Measurements from ENCODE around the gene CEACAM7.

CEACAM7 gene

GRCh38 chr19:41696402-41697197 is 8.5 kb upstream of the CEACAM7 start:
- no peak overlapping the region for H4K12ac ChIP-seq (ENCODE audit: low read depth, low read length)
- no peak overlapping the region for H3K4ac ChIP-seq (ENCODE audit: low read depth, low read length)
- no peak overlapping the region for H3K4me2 ChIP-seq (ENCODE audit: low read length)
- no peak overlapping the region for H3K9ac ChIP-seq (ENCODE audit: low read length)
- no peak overlapping the region for H4K91ac ChIP-seq (ENCODE audit: low read depth, low read length)
- H4K8ac ChIP-seq (ENCODE audit: low read depth, low read length) = no peak overlapping the region
- H3K18ac ChIP-seq (ENCODE audit: low read length) = no peak overlapping the region
- no peak overlapping the region for H3K27ac ChIP-seq (ENCODE audit: low read depth, low read length)
- H3K4me3 ChIP-seq (ENCODE audit: low read depth, low read length) = no peak overlapping the region
- H2AFZ ChIP-seq (ENCODE audit: insufficient read depth, low read length, poor library complexity) = no peak overlapping the region
- no peaks in the 10 kb centered on the region for H3K79me1 ChIP-seq (ENCODE audit: low read length)
- no peaks in the 10 kb centered on the region for H3K27me3 ChIP-seq (ENCODE audit: insufficient read depth, low read length)
- no peaks in the 10 kb centered on the region for H3K36me3 ChIP-seq (ENCODE audit: control insufficient read depth in 1 of 2, insufficient read depth in 2 of 2, low read length in 2 of 2)
- H2AK5ac ChIP-seq (ENCODE audit: low read length) = no peak overlapping the region
- H3K79me2 ChIP-seq (ENCODE audit: control insufficient read depth, insufficient read depth, low read length, poor library complexity) = no peaks in the 10 kb centered on the region
- no peak overlapping the region for H2BK5ac ChIP-seq (ENCODE audit: low read depth, low read length, poor library complexity)
- no CpG with 5 or more reads among the region's 7 CpGs for WGBS (ENCODE audit: extremely low coverage, insufficient coverage, insufficient read length)
- H3K9me3 ChIP-seq (ENCODE audit: insufficient read depth, low read depth, low read length) = peaks cover 62% of the 10 kb centered on the region
- H2BK120ac ChIP-seq (ENCODE audit: insufficient read depth, low read length, poor library complexity) = no peak overlapping the region
- H3K14ac ChIP-seq (ENCODE audit: low read length) = no peak overlapping the region
- H3K23ac ChIP-seq (ENCODE audit: low read length) = no peak overlapping the region
- peak in 1 of 2 donors; percentile 14 for DNase-seq
- H2BK12ac ChIP-seq (ENCODE audit: low read length) = no peak overlapping the region
- H3K4me1 ChIP-seq (ENCODE audit: control insufficient read depth in 1 of 2, insufficient read depth in 2 of 2, low read length in 2 of 2) = no peaks in the 10 kb centered on the region

- Histone ChIP-seq H3K18ac (ENCODE audit: low read length) (no peak overlapping the region), H3K79me2 (ENCODE audit: control insufficient read depth, insufficient read depth, low read length, poor library complexity) (no peaks in the 10 kb centered on the region), H3K4me2 (ENCODE audit: low read length) (no peak overlapping the region), H3K4ac (ENCODE audit: low read depth, low read length) (no peak overlapping the region), H4K8ac (ENCODE audit: low read depth, low read length) (no peak overlapping the region), H3K9ac (ENCODE audit: low read length) (no peak overlapping the region), H2AK5ac (ENCODE audit: low read length) (no peak overlapping the region), H3K36me3 (ENCODE audit: control insufficient read depth in 1 of 2, insufficient read depth in 2 of 2, low read length in 2 of 2) (no peaks in the 10 kb centered on the region), H4K12ac (ENCODE audit: low read depth, low read length) (no peak overlapping the region), H3K4me1 (ENCODE audit: control insufficient read depth in 1 of 2, insufficient read depth in 2 of 2, low read length in 2 of 2) (no peaks in the 10 kb centered on the region), H2AFZ (ENCODE audit: insufficient read depth, low read length, poor library complexity) (no peak overlapping the region), H3K14ac (ENCODE audit: low read length) (no peak overlapping the region), H3K27me3 (ENCODE audit: insufficient read depth, low read length) (no peaks in the 10 kb centered on the region), H2BK12ac (ENCODE audit: low read length) (no peak overlapping the region), H3K23ac (ENCODE audit: low read length) (no peak overlapping the region), H3K27ac (ENCODE audit: low read depth, low read length) (no peak overlapping the region), H2BK5ac (ENCODE audit: low read depth, low read length, poor library complexity) (no peak overlapping the region), H3K4me3 (ENCODE audit: low read depth, low read length) (no peak overlapping the region), H3K9me3 (ENCODE audit: insufficient read depth, low read depth, low read length) (peaks cover 61% of the 10 kb centered on the region), H3K79me1 (ENCODE audit: low read length) (no peaks in the 10 kb centered on the region), H2BK120ac (ENCODE audit: insufficient read depth, low read length, poor library complexity) (no peak overlapping the region), H4K91ac (ENCODE audit: low read depth, low read length) (no peak overlapping the region)
- no CpG with 5 or more reads among the region's 2 CpGs for WGBS (ENCODE audit: extremely low coverage, insufficient coverage, insufficient read length)
- DNase-seq = no peak
Measured at GRCh38 chr19:41695745-41696144, 7.7 kb upstream of the CEACAM7 start.

- Histone ChIP-seq H2BK5ac (ENCODE audit: low read depth, low read length, poor library complexity) (no peak overlapping the region), H2BK12ac (ENCODE audit: low read length) (no peak overlapping the region), H3K27ac (ENCODE audit: low read depth, low read length) (no peak overlapping the region), H3K4ac (ENCODE audit: low read depth, low read length) (no peak overlapping the region), H3K9ac (ENCODE audit: low read length) (no peak overlapping the region), H3K4me3 (ENCODE audit: low read depth, low read length) (no peak overlapping the region), H3K4me2 (ENCODE audit: low read length) (no peak overlapping the region), H4K91ac (ENCODE audit: low read depth, low read length) (no peak overlapping the region), H3K4me1 (ENCODE audit: control insufficient read depth in 1 of 2, insufficient read depth in 2 of 2, low read length in 2 of 2) (no peaks in the 10 kb centered on the region), H3K27me3 (ENCODE audit: insufficient read depth, low read length) (no peaks in the 10 kb centered on the region), H4K8ac (ENCODE audit: low read depth, low read length) (no peak overlapping the region), H3K79me2 (ENCODE audit: control insufficient read depth, insufficient read depth, low read length, poor library complexity) (no peaks in the 10 kb centered on the region), H3K36me3 (ENCODE audit: control insufficient read depth in 1 of 2, insufficient read depth in 2 of 2, low read length in 2 of 2) (no peaks in the 10 kb centered on the region), H3K79me1 (ENCODE audit: low read length) (no peaks in the 10 kb centered on the region), H2AK5ac (ENCODE audit: low read length) (no peak overlapping the region), H2AFZ (ENCODE audit: insufficient read depth, low read length, poor library complexity) (no peak overlapping the region), H3K18ac (ENCODE audit: low read length) (no peak overlapping the region), H3K14ac (ENCODE audit: low read length) (no peak overlapping the region), H2BK120ac (ENCODE audit: insufficient read depth, low read length, poor library complexity) (no peak overlapping the region), H3K9me3 (ENCODE audit: insufficient read depth, low read depth, low read length) (peaks cover 63% of the 10 kb centered on the region), H4K12ac (ENCODE audit: low read depth, low read length) (no peak overlapping the region), H3K23ac (ENCODE audit: low read length) (no peak overlapping the region)
- no CpG with 5 or more reads among the region's 8 CpGs for WGBS (ENCODE audit: extremely low coverage, insufficient coverage, insufficient read length)
- no peak for DNase-seq
Measured at GRCh38 chr19:41694831-41695635, 7.0 kb upstream of the CEACAM7 start.

GRCh38 chr19:41694196-41694595 is 6.1 kb upstream of the CEACAM7 start:
- H3K9ac ChIP-seq (ENCODE audit: low read length) = no peak overlapping the region
- H3K79me2 ChIP-seq (ENCODE audit: control insufficient read depth, insufficient read depth, low read length, poor library complexity) = no peaks in the 10 kb centered on the region
- H4K91ac ChIP-seq (ENCODE audit: low read depth, low read length) = no peak overlapping the region
- H3K14ac ChIP-seq (ENCODE audit: low read length) = no peak overlapping the region
- no peak overlapping the region for H2AFZ ChIP-seq (ENCODE audit: insufficient read depth, low read length, poor library complexity)
- H3K18ac ChIP-seq (ENCODE audit: low read length) = no peak overlapping the region
- H2BK120ac ChIP-seq (ENCODE audit: insufficient read depth, low read length, poor library complexity) = no peak overlapping the region
- H2BK5ac ChIP-seq (ENCODE audit: low read depth, low read length, poor library complexity) = no peak overlapping the region
- H3K9me3 ChIP-seq (ENCODE audit: insufficient read depth, low read depth, low read length) = peaks cover 58% of the 10 kb centered on the region
- H4K8ac ChIP-seq (ENCODE audit: low read depth, low read length) = no peak overlapping the region
- no peaks in the 10 kb centered on the region for H3K4me1 ChIP-seq (ENCODE audit: control insufficient read depth in 1 of 2, insufficient read depth in 2 of 2, low read length in 2 of 2)
- H3K4me3 ChIP-seq (ENCODE audit: low read depth, low read length) = no peak overlapping the region
- H4K12ac ChIP-seq (ENCODE audit: low read depth, low read length) = no peak overlapping the region
- no peaks in the 10 kb centered on the region for H3K79me1 ChIP-seq (ENCODE audit: low read length)
- no peaks in the 10 kb centered on the region for H3K36me3 ChIP-seq (ENCODE audit: control insufficient read depth in 1 of 2, insufficient read depth in 2 of 2, low read length in 2 of 2)
- no peak overlapping the region for H3K23ac ChIP-seq (ENCODE audit: low read length)
- H3K4ac ChIP-seq (ENCODE audit: low read depth, low read length) = no peak overlapping the region
- DNase-seq = no peak
- H3K27me3 ChIP-seq (ENCODE audit: insufficient read depth, low read length) = no peaks in the 10 kb centered on the region
- H3K4me2 ChIP-seq (ENCODE audit: low read length) = no peak overlapping the region
- no peak overlapping the region for H2AK5ac ChIP-seq (ENCODE audit: low read length)
- H3K27ac ChIP-seq (ENCODE audit: low read depth, low read length) = no peak overlapping the region
- WGBS (ENCODE audit: extremely low coverage, insufficient coverage, insufficient read length) = no CpG with 5 or more reads among the region's 1 CpG
- H2BK12ac ChIP-seq (ENCODE audit: low read length) = no peak overlapping the region
